ENCODE results near the gene ZC2HC1B. TPM values are rescaled to one million over a fixed set of nuclear protein-coding genes. Genes with fewer than 3 reads are reported as not detected.

ZC2HC1B gene
- total RNA-seq, 1 donor from 2014 or later = not detected

DNA sequence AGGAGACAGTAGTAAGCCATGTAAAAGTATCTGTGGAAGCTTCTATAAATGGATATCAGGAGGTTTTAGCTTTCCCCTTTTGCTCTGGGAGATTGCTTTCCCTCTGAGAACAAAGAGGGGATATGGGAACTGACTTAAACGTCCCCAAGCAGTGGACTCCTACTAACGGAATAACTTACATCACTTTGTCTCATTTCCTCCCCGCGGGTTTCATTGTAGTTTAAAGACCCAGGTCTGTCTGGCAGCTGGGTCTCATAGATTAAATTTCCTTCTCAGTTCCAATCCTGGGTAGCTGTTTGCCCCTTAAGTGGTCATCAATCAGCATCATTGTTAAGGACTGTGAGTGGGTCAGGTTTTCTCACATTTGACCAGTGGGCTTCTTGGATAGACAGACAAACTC, 75.1 kb downstream of the ZC2HC1B start:
- no peak overlapping the region for H3K9ac ChIP-seq (ENCODE audit: low read depth in 1 of 3, low read length in 3 of 3)
- H3K4me1 ChIP-seq (ENCODE audit: control insufficient read depth in 3 of 3, insufficient read depth in 3 of 3, low read length in 3 of 3) = no peaks in the 10 kb centered on the region
- no peak overlapping the region for H3K27ac ChIP-seq (ENCODE audit: low read depth, low read length)

DNA sequence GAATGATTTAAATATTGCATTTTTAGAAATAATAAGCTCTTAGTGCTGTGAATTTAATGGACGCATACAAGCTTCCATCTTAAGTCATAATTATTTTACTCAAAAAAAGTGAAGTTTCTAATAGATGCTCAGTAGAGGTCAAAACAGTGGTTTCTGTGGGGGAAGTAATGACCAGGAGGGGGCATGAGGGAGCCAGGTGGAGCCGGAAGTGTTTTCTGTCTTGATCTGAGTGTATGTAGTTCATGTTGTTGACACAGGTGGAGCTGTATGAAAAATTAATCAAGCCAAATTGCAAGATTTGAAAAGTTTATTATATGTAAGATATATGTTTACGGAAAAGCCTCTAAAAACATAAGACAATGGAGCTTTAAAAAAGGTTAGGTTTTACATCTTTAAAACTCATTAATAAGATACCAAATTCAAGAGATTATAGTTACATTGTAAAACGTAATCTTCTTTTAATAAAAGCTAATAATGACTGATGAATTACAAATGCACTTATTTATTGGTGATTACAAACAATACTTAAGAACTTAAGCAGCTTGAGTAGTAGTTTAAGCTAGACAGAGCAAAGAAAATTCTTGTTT, 75.8 kb downstream of the ZC2HC1B start:
- no peaks in the 10 kb centered on the region for H3K36me3 ChIP-seq (ENCODE audit: control insufficient read depth in 3 of 3, insufficient read depth in 3 of 3, low read length in 3 of 3)
- H3K9me3 ChIP-seq (ENCODE audit: control insufficient read depth in 3 of 3, low read length in 3 of 3) = no peaks in the 10 kb centered on the region
- H3K27me3 ChIP-seq (ENCODE audit: control insufficient read depth in 3 of 3, insufficient read depth in 3 of 3, low read length in 3 of 3) = no peaks in the 10 kb centered on the region
- no peak overlapping the region for H3K27ac ChIP-seq (ENCODE audit: low read depth, low read length)
- H3K4me3 ChIP-seq (ENCODE audit: low read length in 3 of 3) = no peak overlapping the region
- H3K9ac ChIP-seq (ENCODE audit: low read depth in 1 of 3, low read length in 3 of 3) = no peak overlapping the region
- H3K4me1 ChIP-seq (ENCODE audit: control insufficient read depth in 3 of 3, insufficient read depth in 3 of 3, low read length in 3 of 3) = no peaks in the 10 kb centered on the region

More for the DNA sequence above, 75.1 kb downstream of the ZC2HC1B start:
- Histone ChIP-seq H3K9me3 (ENCODE audit: control insufficient read depth in 3 of 3, low read length in 3 of 3) (peaks cover 0 to 2% (median 0%) of the 10 kb centered on the region in 3 donors), H3K36me3 (ENCODE audit: control insufficient read depth in 3 of 3, insufficient read depth in 3 of 3, low read length in 3 of 3) (no peaks in the 10 kb centered on the region), H3K4me3 (ENCODE audit: low read length in 3 of 3) (no peak overlapping the region), H3K27me3 (ENCODE audit: control insufficient read depth in 3 of 3, insufficient read depth in 3 of 3, low read length in 3 of 3) (no peaks in the 10 kb centered on the region)

DNA sequence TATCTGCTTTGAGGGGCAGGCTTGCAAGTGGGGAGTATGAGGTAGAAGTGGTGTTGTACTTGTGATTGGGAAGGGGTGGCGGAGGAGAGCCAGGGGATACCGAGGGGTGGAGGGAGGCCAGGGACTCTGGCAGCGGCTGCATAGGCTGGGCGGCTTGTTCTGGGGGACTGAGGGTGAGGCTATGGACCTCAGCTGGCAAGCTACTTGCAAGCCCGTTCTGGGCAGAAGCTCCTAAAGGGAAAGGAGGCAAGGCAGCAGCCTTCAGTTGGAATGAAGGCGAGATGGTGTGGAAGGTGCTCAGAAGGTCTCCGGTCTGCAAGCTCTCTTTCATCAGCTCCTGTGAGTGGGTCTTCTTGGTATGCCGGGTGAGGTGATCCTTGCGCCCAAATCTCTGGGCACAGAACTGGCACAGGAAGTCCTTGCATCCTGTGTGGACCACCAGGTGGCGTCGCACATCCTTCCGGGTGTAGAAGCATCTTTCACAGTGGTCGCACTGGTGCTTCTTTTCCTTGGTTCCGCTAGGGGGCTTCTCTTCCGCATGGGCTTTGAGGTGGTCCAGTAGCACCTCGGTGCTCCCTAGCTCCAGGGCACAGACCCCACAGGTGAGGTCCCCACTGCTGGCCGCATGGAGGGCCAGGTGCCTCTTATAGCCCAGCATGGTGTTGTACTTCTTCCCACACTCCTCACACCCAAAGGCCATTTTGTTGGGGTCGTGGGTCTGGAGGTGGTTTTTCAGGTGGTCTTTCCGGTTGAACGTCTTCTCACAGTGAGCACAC, 77.8 kb downstream of the ZC2HC1B start:
- Histone ChIP-seq H3K9me3 (ENCODE audit: control insufficient read depth in 3 of 3, low read length in 3 of 3) (peaks cover 0 to 3% (median 0%) of the 10 kb centered on the region in 3 donors), H3K4me1 (ENCODE audit: control insufficient read depth in 3 of 3, insufficient read depth in 3 of 3, low read length in 3 of 3) (no peaks in the 10 kb centered on the region), H3K27me3 (ENCODE audit: control insufficient read depth in 3 of 3, insufficient read depth in 3 of 3, low read length in 3 of 3) (no peaks in the 10 kb centered on the region), H3K9ac (ENCODE audit: low read depth in 1 of 3, low read length in 3 of 3) (no peak overlapping the region), H3K36me3 (ENCODE audit: control insufficient read depth in 3 of 3, insufficient read depth in 3 of 3, low read length in 3 of 3) (peaks cover 0 to 2% (median 0%) of the 10 kb centered on the region in 3 donors), H3K27ac (ENCODE audit: low read depth, low read length) (no peak overlapping the region), H3K4me3 (ENCODE audit: low read length in 3 of 3) (no peak overlapping the region)

- Histone ChIP-seq H3K27me3 (ENCODE audit: control insufficient read depth in 3 of 3, insufficient read depth in 3 of 3, low read length in 3 of 3) (no peaks in the 10 kb centered on the region), H3K9me3 (ENCODE audit: control insufficient read depth in 3 of 3, low read length in 3 of 3) (peaks cover 0 to 4% (median 0%) of the 10 kb centered on the region in 3 donors), H3K4me1 (ENCODE audit: control insufficient read depth in 3 of 3, insufficient read depth in 3 of 3, low read length in 3 of 3) (no peaks in the 10 kb centered on the region), H3K27ac (ENCODE audit: low read depth, low read length) (no peak overlapping the region), H3K9ac (ENCODE audit: low read depth in 1 of 3, low read length in 3 of 3) (no peak overlapping the region), H3K36me3 (ENCODE audit: control insufficient read depth in 3 of 3, insufficient read depth in 3 of 3, low read length in 3 of 3) (peaks cover 0 to 14% (median 4%) of the 10 kb centered on the region in 3 donors), H3K4me3 (ENCODE audit: low read length in 3 of 3) (no peak overlapping the region)
Observed at GRCh38 chr6:143948208-143948607, 83.9 kb downstream of the ZC2HC1B start.

DNA sequence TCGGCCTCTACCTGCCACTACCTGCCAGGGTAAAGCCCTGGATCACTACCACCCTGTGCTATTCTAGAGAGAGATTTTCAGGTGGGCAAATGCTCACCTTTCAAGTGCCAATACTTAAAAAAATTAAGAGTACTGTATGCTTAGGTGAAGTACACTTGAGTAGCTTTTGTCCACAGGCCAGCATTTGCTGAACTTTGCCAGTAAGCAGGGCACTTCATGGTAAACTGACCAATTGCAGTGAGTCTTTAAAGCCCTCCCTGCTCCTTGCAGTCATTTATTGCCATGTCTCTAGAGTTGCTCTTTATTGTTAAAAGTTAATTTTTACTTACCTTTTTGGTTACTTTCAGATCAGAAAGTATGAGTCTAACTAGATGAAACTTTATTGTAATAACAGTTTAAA, 85.3 kb downstream of the ZC2HC1B start:
- Histone ChIP-seq H3K36me3 (ENCODE audit: control insufficient read depth in 3 of 3, insufficient read depth in 3 of 3, low read length in 3 of 3) (peaks cover 0 to 14% (median 4%) of the 10 kb centered on the region in 3 donors), H3K4me1 (ENCODE audit: control insufficient read depth in 3 of 3, insufficient read depth in 3 of 3, low read length in 3 of 3) (no peaks in the 10 kb centered on the region), H3K27ac (ENCODE audit: low read depth, low read length) (no peak overlapping the region), H3K9ac (ENCODE audit: low read depth in 1 of 3, low read length in 3 of 3) (no peak overlapping the region), H3K4me3 (ENCODE audit: low read length in 3 of 3) (no peak overlapping the region), H3K9me3 (ENCODE audit: control insufficient read depth in 3 of 3, low read length in 3 of 3) (peaks cover 0 to 4% (median 0%) of the 10 kb centered on the region in 3 donors), H3K27me3 (ENCODE audit: control insufficient read depth in 3 of 3, insufficient read depth in 3 of 3, low read length in 3 of 3) (no peaks in the 10 kb centered on the region)

- Histone ChIP-seq H3K27me3 (ENCODE audit: control insufficient read depth in 3 of 3, insufficient read depth in 3 of 3, low read length in 3 of 3) (no peaks in the 10 kb centered on the region), H3K27ac (ENCODE audit: low read depth, low read length) (no peak overlapping the region), H3K4me1 (ENCODE audit: control insufficient read depth in 3 of 3, insufficient read depth in 3 of 3, low read length in 3 of 3) (no peaks in the 10 kb centered on the region), H3K4me3 (ENCODE audit: low read length in 3 of 3) (no peak overlapping the region), H3K9ac (ENCODE audit: low read depth in 1 of 3, low read length in 3 of 3) (no peak overlapping the region), H3K36me3 (ENCODE audit: control insufficient read depth in 3 of 3, insufficient read depth in 3 of 3, low read length in 3 of 3) (peaks cover 0 to 14% (median 4%) of the 10 kb centered on the region in 3 donors), H3K9me3 (ENCODE audit: control insufficient read depth in 3 of 3, low read length in 3 of 3) (peaks cover 0 to 4% (median 0%) of the 10 kb centered on the region in 3 donors)
Observed at GRCh38 chr6:143949962-143950361, 85.7 kb downstream of the ZC2HC1B start.

- Histone ChIP-seq H3K4me1 (ENCODE audit: control insufficient read depth in 3 of 3, insufficient read depth in 3 of 3, low read length in 3 of 3) (no peaks in the 10 kb centered on the region), H3K4me3 (ENCODE audit: low read length in 3 of 3) (no peak overlapping the region), H3K27ac (ENCODE audit: low read depth, low read length) (no peak overlapping the region), H3K9ac (ENCODE audit: low read depth in 1 of 3, low read length in 3 of 3) (no peak overlapping the region), H3K9me3 (ENCODE audit: control insufficient read depth in 3 of 3, low read length in 3 of 3) (peaks cover 0 to 4% (median 0%) of the 10 kb centered on the region in 3 donors), H3K27me3 (ENCODE audit: control insufficient read depth in 3 of 3, insufficient read depth in 3 of 3, low read length in 3 of 3) (no peaks in the 10 kb centered on the region), H3K36me3 (ENCODE audit: control insufficient read depth in 3 of 3, insufficient read depth in 3 of 3, low read length in 3 of 3) (peaks cover 0 to 14% (median 4%) of the 10 kb centered on the region in 3 donors)
Observed at GRCh38 chr6:143950875-143951274, 86.6 kb downstream of the ZC2HC1B start.

- Histone ChIP-seq H3K27me3 (ENCODE audit: control insufficient read depth in 3 of 3, insufficient read depth in 3 of 3, low read length in 3 of 3) (no peaks in the 10 kb centered on the region), H3K4me1 (ENCODE audit: control insufficient read depth in 3 of 3, insufficient read depth in 3 of 3, low read length in 3 of 3) (no peaks in the 10 kb centered on the region), H3K36me3 (ENCODE audit: control insufficient read depth in 3 of 3, insufficient read depth in 3 of 3, low read length in 3 of 3) (peaks cover 0 to 11% (median 4%) of the 10 kb centered on the region in 3 donors), H3K27ac (ENCODE audit: low read depth, low read length) (no peak overlapping the region), H3K4me3 (ENCODE audit: low read length in 3 of 3) (no peak overlapping the region), H3K9me3 (ENCODE audit: control insufficient read depth in 3 of 3, low read length in 3 of 3) (no peaks in the 10 kb centered on the region), H3K9ac (ENCODE audit: low read depth in 1 of 3, low read length in 3 of 3) (no peak overlapping the region)
Observed at GRCh38 chr6:143952060-143952778, 87.9 kb downstream of the ZC2HC1B start.

DNA sequence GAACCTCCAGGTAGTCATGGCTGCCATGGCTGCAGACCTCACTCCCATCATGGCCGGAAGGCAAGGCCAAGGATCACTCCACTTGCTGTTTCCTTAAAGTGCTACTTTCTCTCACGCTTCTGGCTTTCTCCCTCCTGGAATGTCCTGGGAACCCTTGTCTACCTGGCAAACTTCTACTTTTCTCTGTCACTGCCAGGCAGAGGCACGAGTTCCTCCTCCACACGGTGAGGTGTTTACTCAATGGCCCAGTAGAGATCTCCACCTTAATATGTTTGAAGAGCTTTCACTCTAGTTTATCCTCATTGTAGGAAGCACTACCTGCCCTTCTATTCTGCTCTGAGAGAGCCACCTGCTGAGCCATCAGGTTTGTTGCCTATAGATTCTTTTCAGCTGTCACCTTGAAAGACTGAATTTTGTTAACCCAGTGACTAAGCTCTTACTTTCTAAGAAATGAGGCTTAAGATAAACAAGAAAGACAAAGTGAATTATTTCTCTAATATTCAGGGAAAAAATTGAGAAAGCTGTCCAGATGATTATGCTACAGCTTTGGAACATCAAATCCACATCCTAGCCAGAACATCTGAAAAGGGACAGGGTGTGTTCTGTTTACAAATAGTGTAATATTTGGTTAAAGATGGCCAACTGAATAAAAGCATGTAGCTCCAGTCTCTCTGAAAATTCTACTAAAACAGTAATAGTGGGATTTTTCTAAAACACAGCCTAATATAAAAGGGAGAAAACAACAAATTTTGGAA, 88.8 kb downstream of the ZC2HC1B start:
- no peak overlapping the region for H3K4me3 ChIP-seq (ENCODE audit: low read length in 3 of 3)

More for the DNA sequence above, 88.8 kb downstream of the ZC2HC1B start:
- Histone ChIP-seq H3K9me3 (ENCODE audit: control insufficient read depth in 3 of 3, low read length in 3 of 3) (no peaks in the 10 kb centered on the region), H3K9ac (ENCODE audit: low read depth in 1 of 3, low read length in 3 of 3) (no peak overlapping the region), H3K4me1 (ENCODE audit: control insufficient read depth in 3 of 3, insufficient read depth in 3 of 3, low read length in 3 of 3) (no peaks in the 10 kb centered on the region), H3K27ac (ENCODE audit: low read depth, low read length) (no peak overlapping the region), H3K36me3 (ENCODE audit: control insufficient read depth in 3 of 3, insufficient read depth in 3 of 3, low read length in 3 of 3) (peaks cover 0 to 2% (median 0%) of the 10 kb centered on the region in 3 donors), H3K27me3 (ENCODE audit: control insufficient read depth in 3 of 3, insufficient read depth in 3 of 3, low read length in 3 of 3) (no peaks in the 10 kb centered on the region)

All from skeletal muscle tissue (tissue), 4 donors.